Esophagus mucosa (tissue), 1 donor: Measurements from ENCODE around the gene HAAO. TPM values are rescaled to one million over a fixed set of nuclear protein-coding genes. Genes with fewer than 3 reads are reported as not detected.
A peak's percentile ranks its signal among the peaks of the same experiment; 100 is the strongest.

Experiments used
- ATAC-seq: fragments of 200-7000 bp; cut with Tn5 transposase; one replicate; pipeline ENCODE4 v1.9.1; 2020
- total RNA-seq: library from RNA; stranded (reverse); gene quantifications from one replicate; pipeline ENCODE4 v1.2.4, GENCODE V29; 2023
- donor health status: DM: yes; HTN: yes; CAD: no.

The HAAO gene
- total RNA-seq, 1 donor from 2014 or later = 4.1 TPM

DNA sequence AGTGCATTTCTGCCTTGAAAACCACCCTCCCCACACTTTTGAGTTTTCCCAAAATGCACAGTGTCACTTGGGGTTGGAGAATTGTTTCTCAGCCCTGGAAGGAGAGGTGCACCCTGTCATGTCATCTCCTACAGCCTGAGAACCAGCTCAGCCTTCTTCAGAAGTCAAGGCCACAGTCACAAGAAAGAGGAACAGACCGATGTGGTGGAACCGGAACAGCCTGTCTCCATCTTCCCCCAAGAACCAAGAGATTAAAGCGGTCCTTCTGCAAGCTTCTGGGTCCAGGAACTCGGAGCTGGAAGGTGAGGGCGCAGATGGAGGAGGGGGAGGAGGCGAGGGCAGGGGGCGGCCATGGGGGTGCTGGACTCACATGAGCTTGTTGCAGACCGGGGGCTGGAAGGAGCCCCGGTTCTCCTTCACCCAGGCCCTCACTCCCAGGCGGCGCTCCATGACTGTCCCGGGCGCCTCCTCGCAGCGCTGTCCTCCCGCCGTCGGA, 248 bp downstream of the HAAO start:
- peak; percentile 60 for ATAC-seq

DNA sequence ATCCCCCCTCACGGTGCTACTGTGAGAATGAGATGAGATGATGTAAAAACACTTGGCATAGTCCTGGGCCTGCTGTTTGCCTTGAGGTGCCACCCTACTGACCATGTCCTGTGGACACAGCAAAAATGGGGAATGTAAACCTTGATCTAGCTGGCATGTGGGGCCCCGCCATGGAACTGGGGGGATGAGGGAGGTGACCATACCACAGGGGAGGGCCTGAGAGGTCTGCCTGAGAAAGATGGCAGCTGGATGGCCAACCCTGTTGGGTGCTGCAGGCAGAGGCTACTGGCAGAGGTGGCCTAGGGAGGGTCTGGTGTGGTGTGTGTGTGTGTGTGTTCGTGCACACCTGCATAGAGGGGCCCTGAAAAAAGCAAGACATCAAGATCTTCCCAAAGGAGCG, 777 bp downstream of the HAAO start:
- ATAC-seq = no peak

DNA sequence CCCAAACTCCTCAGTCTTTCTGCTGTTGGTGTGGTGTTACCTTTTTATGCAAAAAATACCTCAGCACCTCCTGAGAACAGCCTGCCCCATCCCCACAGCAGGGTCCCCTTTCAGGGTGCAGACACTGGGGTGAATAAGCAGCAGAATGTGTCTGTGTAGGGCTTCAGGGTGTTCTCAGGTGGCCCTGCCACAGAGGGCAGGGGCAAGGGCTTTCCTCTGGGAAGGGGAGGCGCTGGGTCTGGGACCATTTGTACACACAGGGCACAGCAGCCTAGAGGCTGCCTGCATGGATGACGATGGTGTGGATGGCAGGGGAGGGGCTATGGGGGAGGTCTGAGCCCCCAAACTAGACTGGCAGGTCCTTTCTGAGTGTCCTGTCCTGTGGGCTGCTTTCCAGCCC, 2.6 kb downstream of the HAAO start:
- ATAC-seq = no peak

GRCh38 chr2:42788882-42789281, 3.5 kb downstream of the HAAO start:
- no peak for ATAC-seq

DNA sequence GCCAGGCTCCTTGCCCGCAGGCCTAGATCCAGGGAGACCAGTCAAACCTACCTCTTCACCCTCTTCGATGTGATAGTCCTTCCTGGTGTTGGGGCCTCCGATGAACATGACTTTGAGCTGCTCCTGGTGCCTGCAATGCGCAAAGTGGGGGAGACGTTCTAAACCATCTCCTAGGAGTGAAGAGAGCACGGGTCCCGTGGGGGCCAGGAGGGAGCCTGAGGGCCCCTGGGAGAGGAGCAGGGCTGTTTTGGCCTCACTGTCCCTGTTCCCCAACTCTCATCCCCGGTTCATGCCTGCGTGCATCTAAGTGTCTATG, 3.9 kb downstream of the HAAO start:
- ATAC-seq = no peak

- ATAC-seq = no peak
These were observed 4.5 kb downstream of the HAAO start for GRCh38 chr2:42787788-42788477.

GRCh38 chr2:42787424-42787787, 5.0 kb downstream of the HAAO start:
- no peak for ATAC-seq

DNA sequence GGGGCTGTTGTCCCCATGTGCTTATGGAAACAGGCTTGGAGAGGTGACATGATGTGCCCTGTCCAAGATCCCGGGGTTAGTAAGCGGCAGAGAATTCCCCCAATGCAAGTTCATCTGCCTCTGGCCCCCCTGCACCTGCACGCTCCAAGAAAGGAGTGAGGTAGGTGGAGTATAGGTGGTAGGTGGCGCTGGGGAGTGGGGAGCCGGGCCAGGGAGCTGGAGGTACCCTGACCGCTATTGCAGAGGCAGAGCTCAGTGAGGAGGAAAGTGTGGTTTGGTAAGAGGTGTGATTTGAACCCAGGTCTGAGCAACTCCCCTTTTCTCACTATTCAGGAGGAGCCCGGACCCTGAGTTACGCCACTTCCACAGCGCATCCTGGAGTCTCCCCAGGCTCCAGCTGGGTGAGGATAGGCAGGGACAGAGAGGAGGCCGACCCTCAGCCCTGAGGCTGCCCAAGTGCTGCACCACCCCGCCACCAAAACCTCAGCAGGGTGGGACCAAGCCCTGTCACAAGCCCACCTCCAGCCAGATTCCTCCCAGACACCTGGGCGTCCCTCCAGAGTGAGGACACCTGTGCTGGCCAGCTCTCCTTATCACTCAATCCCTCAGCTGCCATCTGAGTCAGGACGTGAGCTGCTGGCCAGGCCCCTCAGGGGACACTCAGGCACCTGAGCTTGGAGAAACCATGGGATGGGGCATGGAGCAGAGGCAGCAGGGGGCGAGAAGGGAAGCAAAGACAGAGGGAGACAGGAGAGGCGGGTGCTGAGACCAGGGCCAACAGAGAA, 5.6 kb downstream of the HAAO start:
- ATAC-seq = no peak

GRCh38 chr2:42784204-42784880, 8.0 kb downstream of the HAAO start:
- ATAC-seq = no peak

DNA sequence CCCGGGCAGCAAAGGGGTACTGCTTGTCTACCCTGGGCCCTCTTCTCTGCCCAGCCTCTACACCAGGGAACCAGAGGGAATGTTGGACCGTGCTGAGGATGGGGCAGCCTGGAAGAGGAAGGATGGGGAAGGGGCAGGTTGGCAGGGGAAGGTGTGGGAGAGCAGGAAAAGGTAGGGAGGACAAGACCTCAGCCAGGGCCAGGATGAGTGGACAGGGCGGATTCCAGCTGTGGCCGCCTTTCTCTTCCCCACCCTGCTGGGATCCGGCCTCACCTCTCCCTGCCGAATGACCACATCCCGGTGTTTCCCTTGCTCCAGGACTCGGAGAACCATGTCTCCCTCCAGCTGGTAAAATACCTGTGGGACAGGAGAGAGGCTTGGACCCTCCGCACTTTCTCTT, 8.9 kb downstream of the HAAO start:
- no peak for ATAC-seq

DNA sequence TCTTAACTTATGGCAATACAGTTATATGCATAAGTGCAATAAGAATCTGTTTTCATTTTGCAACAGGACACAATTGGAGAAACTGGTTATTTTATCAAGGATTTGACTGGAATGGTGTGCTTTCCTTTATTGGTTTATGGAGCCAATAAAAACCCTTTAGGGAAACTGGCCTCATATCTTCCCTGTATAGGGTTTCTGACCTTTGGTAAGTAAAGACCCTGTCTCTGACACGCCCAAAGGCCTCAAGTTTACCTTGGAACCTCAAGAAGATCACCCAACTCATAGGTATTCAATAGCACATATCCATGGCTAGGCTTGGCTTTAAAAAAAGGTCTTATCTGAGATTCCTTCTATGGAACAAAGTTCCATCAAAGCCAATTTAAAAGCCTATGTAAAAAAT, 11.2 kb downstream of the HAAO start:
- ATAC-seq = no peak

DNA sequence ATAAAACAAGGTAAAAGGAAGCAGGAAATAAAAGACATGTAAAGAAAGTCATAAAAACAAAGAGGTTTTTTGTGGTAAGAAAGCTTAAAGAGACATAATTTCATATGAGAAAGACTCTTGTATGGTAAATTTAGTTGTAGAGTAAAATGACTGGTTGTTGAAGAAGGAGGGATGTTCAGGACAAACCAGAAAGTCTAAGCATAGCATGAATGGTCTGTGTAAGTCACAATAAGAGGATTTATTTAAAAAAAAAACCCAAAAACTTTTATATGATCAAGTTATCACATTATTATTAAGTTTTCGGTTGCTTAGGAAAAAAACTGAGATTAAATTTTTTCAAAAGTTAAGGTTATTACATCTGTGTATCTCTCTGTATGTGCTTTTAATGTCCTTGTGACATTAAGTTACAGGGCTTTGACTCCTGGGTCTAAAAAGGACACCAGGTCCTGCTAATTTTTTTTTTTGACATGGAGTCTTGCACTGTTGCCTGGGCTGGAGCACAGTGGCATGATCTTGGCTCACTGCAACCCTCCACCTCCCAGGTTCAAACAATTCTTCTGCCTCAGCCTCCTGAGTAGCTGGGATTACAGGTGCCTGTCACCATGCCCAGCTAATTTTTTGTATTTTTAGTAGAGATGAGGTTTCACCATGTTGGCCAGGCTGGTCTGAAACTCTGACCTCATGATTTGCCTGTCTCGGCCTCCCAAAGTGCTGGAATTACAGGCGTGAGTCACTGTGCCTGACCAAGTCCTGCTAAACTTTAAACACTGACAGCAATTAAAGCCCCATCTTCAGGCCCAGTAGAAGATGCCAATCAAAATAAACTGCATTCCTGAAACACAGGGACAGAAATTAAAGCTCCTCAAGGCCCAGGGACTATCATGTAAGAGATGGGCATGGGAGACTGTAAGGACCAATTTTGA, 14.2 kb downstream of the HAAO start:
- ATAC-seq = no peak

GRCh38 chr2:42775810-42776209, 16.6 kb downstream of the HAAO start:
- no peak for ATAC-seq

GRCh38 chr2:42775186-42775585, 17.2 kb downstream of the HAAO start:
- no peak for ATAC-seq

GRCh38 chr2:42771546-42772153, 20.7 kb downstream of the HAAO start:
- ATAC-seq = no peak

DNA sequence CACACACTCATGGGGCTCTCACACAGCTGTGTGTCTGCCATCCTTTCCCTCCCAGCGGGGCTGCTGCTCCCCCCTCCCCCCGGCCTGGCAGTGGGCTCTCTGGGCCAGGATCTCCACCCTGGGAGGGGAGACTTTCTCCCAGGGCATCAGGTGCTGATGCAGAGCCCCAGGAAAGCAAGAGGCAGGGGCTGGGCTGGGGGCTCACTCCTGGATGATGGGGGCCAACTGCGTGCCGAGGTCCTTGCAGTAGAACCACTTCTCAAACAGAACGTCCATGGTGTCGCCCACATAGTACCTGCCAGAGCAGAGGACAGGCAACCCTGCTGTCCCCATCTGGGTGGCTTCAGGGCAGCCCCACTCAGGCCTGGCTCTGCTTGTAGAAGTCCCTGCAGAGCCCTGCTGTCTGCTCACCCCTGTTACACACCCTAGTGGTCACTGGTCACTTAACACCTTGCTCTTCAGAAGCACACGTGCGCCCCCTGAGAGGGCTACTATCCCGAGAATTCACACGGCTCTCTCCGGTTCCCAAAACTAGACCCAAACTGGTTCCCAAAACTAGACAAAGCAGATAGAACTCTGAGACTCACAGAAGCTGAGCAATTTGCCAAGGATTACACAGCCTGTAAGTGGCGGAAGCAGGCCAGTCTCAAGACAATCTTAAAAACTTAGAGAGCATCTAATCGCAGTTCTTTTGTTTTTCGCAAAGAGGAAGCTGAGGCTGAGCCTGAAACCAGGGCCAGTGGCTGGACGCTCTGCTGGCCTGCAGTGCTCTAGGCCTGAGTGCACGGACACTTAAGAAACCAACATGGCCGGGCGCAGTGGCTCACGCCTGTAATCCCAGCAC, 21.9 kb downstream of the HAAO start:
- ATAC-seq = peak; percentile 37

DNA sequence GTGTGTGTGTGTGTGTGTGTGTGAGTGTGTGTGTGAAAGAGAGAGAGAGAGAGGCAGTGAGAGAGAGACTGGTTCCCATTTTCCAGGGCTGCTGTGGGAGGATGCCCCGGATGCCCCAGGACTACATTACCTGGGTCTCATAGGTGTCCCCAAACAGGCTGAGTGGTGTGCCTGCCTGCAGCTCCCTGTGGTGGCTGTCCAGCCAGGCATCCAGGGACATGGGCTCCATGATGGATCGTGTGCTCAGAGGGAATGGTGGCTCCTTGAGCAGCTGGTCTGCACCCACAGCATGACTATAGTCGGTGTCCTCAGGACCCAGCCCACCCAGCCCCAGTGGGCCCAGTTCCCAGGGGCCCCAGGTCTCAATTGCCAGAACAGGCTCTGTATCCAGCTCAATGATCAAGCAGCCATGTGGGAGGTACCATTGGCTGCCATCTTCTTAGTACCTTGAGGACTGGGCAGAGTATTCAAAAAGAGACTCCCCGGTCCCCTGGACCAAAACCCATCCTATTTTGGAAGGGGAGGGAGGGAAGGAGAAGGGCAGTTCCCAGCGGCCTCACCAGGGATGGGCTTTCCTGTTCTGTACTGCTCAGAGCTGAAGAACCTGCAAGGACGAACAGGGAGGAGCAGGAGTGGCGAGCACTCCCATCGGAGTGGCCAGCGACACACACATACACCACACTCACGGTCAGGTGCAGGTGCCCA, 22.6 kb downstream of the HAAO start:
- ATAC-seq = no peak

- ATAC-seq = no peak
These were observed 23.6 kb downstream of the HAAO start for GRCh38 chr2:42768706-42769256.

GRCh38 chr2:42767899-42768705, 24.3 kb downstream of the HAAO start:
- no peak for ATAC-seq
